Activated B cell treated with CpG ODN at 0.5 μM for 24 hours (primary cell): ENCODE data around the gene THOC6. TPM values are rescaled to one million over a fixed set of nuclear protein-coding genes. Genes with fewer than 3 reads are reported as not detected.

Experiments used
- ATAC-seq: fragments of 200-7000 bp; cut with Tn5 transposase; one replicate; pipeline ENCODE4 v1.10.0; 2021; ENCODE audit warnings: low read depth, mild to moderate bottlenecking, moderate library complexity
- CTCF ChIA-PET: fragments of 350-600 bp; sonication (Branson Sonifier 250); formaldehyde crosslinking; loops from one replicate; lab custom pipeline; 2021; ENCODE audit warnings: antibody characterized with exemption; lab: Charles Lee
- POLR2A ChIA-PET: fragments of 350-600 bp; sonication (Branson Sonifier 250); formaldehyde crosslinking; loops from one replicate; lab custom pipeline; 2021; ENCODE audit warnings: antibody characterized with exemption; lab: Charles Lee
- DNase-seq: peaks from one replicate; pipeline ENCODE4 v3.0.0; 2022
- H3K27ac Mint-ChIP-seq: one replicate; pipeline ENCODE4 v1.8.0; 2020; ENCODE audit warnings: mixed read lengths
- H3K27me3 Mint-ChIP-seq: one replicate; pipeline ENCODE4 v1.8.0; 2021; ENCODE audit warnings: mixed read lengths
- H3K36me3 Mint-ChIP-seq: one replicate; pipeline ENCODE4 v1.8.0; 2021; ENCODE audit warnings: low read depth, mixed read lengths
- H3K4me1 Mint-ChIP-seq: one replicate; pipeline ENCODE4 v1.8.0; 2021; ENCODE audit warnings: mixed read lengths
- H3K4me3 Mint-ChIP-seq: one replicate; pipeline ENCODE4 v1.8.0; 2020; ENCODE audit warnings: mild to moderate bottlenecking, mixed read lengths
- H3K9me3 Mint-ChIP-seq: one replicate; pipeline ENCODE4 v1.8.0; 2020; ENCODE audit warnings: mixed read lengths
- intact Hi-C: fragments of 100-400 bp; cut with micrococcal nuclease; formaldehyde crosslinking; loops from one replicate; pipeline ENCODE4 v1.15.1; 2024
- total RNA-seq: library from RNA; stranded (reverse); gene quantifications from 2 replicates; pipeline ENCODE4 v1.2.3, GENCODE V29; 2022
- TF ChIP-seq, protein P1 (sequence below): fragments of 200-600 bp; IDR thresholded peaks from one replicate; pipeline ENCODE4 v1.8.0; 2022; ENCODE audit warnings: antibody characterized with exemption, mild to moderate bottlenecking

Gene THOC6
- total RNA-seq, 1 donor from 2014 or later, result 45.8 TPM

DNA sequence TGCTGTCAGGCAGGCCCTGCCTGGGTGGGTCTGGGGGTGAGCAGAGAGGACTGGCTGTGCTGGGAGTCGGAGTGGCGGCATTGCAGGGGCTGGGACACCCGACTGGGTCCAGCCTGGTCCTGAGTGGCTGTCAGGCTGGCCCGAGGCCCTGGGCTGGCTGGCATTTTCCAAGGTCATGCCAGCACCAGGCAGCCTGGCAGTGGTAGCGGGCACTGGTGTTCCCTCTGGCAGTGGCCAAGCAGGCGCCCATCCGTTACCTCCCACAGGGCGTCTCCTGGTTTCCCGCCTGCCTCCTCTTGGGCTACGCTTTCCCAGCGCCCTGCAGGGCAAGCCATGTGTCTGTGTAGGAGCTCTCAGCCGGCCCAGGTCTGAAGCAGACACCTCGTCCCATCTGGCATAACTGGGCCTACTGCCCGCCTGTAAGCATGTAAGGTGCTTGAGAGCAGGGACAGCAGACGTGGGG, 37.9 kb upstream of the THOC6 start:
- Mint-ChIP-seq H3K36me3 (no peaks in the 10 kb centered on the region), H3K27me3 (peaks cover 3% of the 10 kb centered on the region), H3K27ac (no peak overlapping the region), H3K9me3 (no peaks in the 10 kb centered on the region), H3K4me1 (peaks cover 20% of the 10 kb centered on the region), H3K4me3 (no peak overlapping the region)
- ChIA-PET POLR2A (no interaction called here), CTCF (no interaction called here)
- TF ChIP-seq, protein P1, sequence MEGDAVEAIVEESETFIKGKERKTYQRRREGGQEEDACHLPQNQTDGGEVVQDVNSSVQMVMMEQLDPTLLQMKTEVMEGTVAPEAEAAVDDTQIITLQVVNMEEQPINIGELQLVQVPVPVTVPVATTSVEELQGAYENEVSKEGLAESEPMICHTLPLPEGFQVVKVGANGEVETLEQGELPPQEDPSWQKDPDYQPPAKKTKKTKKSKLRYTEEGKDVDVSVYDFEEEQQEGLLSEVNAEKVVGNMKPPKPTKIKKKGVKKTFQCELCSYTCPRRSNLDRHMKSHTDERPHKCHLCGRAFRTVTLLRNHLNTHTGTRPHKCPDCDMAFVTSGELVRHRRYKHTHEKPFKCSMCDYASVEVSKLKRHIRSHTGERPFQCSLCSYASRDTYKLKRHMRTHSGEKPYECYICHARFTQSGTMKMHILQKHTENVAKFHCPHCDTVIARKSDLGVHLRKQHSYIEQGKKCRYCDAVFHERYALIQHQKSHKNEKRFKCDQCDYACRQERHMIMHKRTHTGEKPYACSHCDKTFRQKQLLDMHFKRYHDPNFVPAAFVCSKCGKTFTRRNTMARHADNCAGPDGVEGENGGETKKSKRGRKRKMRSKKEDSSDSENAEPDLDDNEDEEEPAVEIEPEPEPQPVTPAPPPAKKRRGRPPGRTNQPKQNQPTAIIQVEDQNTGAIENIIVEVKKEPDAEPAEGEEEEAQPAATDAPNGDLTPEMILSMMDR, result no peak
- no peak for DNase-seq
- intact Hi-C loops, result no loop called here
- ATAC-seq, result no peak

DNA sequence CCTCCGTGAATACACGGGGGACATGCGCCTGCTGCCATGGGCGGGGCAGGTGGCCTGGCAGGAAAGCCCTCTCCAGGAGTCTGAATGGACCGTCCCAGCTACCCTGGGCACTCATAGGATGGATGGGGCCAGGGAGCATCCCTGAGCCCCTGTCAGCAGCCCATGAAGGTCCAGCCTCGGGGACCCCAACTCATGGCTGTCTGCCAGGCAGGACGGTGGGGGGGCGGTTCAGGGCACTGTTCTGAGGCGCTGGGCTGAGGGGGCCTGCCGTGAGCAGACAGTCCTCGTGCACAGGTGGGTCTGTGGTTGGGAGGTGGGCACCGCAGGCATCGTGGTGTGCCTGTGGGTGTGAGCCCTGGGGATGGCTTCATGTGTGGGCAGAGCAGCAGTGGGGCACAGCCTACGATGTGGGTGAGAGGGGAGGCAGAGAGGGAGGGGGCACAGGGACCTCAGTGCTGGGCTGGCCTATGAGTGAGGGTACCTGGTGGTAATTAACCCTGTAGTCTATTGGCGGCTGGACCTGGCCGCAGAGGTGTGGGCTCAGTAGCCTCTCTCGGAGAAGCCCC, 37.1 kb upstream of the THOC6 start:
- POLR2A ChIA-PET, result interaction anchor here (0.6 kb wide), 1 partner anchor 671 kb away, joined by 3 read pairs; no protein-coding TSS in a partner anchor
- no peak overlapping the region for H3K4me3 Mint-ChIP-seq
- H3K9me3 Mint-ChIP-seq, result no peaks in the 10 kb centered on the region
- no peak for DNase-seq
- H3K4me1 Mint-ChIP-seq, result peaks cover 15% of the 10 kb centered on the region
- TF ChIP-seq, protein P1, result no peak
- H3K36me3 Mint-ChIP-seq, result no peaks in the 10 kb centered on the region
- CTCF ChIA-PET, result no interaction called here
- intact Hi-C loops, result no loop called here
- peaks cover 3% of the 10 kb centered on the region for H3K27me3 Mint-ChIP-seq
- no peak overlapping the region for H3K27ac Mint-ChIP-seq
- no peak for ATAC-seq

DNA sequence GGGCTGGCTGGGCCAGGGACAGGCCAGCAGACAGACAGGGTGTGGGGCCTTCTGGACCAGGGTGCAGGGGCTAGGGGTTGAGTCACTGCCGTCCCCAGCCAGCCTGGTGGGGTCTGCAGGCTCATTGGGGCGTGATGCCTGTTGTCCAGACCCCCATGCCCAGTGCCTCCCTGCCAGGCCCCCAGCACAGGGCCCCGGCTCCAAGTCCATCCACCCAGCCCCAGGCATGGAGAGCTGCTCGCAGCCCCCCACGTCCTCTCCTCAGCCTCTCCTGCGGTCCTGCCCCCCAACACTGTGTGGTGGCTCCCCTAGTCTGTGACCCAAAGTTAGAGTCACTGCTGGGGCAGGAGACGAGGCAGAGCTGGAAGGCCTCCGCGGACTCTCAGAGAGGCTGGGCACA, 36.5 kb upstream of the THOC6 start:
- no peak overlapping the region for H3K4me3 Mint-ChIP-seq
- intact Hi-C loops, result no loop called here
- no peaks in the 10 kb centered on the region for H3K9me3 Mint-ChIP-seq
- CTCF ChIA-PET, result no interaction called here
- no peaks in the 10 kb centered on the region for H3K36me3 Mint-ChIP-seq
- peaks cover 3% of the 10 kb centered on the region for H3K27me3 Mint-ChIP-seq
- POLR2A ChIA-PET, result interaction anchor here (0.6 kb wide), 1 partner anchor 672 kb away, joined by 3 read pairs; no protein-coding TSS in a partner anchor
- peaks cover 13% of the 10 kb centered on the region for H3K4me1 Mint-ChIP-seq
- no peak overlapping the region for H3K27ac Mint-ChIP-seq
- ATAC-seq (no peak), DNase-seq (no peak)
- TF ChIP-seq, protein P1, result no peak

DNA sequence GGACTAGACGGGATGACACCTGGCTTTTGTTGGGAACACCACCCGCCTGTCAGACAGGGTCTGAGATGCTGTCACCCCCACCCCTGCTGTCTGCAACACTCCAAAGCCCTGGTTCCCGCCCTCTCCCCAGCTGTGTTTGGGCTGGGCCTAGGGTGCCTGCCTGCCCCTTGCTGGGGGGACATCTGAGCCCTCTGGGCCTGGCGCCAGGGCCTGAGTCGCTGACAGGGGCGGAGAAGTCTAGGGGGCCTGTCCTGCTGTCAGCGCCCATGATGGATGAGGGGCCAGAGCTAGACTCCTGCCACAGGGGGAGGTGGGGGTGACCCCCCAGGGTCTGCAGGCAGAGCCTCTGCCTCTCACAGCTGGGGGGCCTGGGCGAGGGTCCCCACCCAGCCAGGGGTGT, 36.0 kb upstream of the THOC6 start:
- Mint-ChIP-seq H3K27me3 (peaks cover 3% of the 10 kb centered on the region), H3K27ac (no peak overlapping the region), H3K4me1 (peaks cover 9% of the 10 kb centered on the region), H3K9me3 (no peaks in the 10 kb centered on the region), H3K36me3 (no peaks in the 10 kb centered on the region), H3K4me3 (no peak overlapping the region)
- no peak for ATAC-seq
- no peak for DNase-seq
- TF ChIP-seq, protein P1, result no peak
- POLR2A ChIA-PET, result no interaction called here
- CTCF ChIA-PET, result no interaction called here
- intact Hi-C loops, result no loop called here

DNA sequence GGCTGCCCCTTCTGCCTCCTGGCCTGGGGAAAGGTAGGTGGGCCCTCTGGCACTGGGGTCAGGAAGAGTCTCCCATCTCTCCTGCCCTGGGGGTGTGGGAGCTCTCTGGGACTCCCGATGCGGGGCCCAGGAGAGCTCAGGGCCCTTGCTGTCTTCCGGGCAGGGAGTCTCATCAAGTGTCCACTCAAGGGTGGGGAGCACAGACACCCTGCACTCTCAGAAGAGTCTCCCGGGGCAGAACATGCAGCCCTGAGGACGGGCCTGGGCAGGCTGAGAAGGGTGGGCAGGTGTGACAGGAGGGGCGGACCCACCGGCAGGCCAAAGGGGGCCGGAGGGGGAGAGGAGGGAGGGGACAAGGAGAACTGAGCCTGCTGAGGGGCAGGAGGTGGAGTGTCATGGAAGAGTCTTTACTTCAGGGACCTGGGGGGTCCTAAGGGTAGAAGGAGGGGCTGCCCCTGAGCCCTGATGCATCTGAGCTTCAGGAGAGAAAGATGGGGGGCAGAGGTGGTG, 35.2 kb upstream of the THOC6 start:
- no peak overlapping the region for H3K27ac Mint-ChIP-seq
- no peaks in the 10 kb centered on the region for H3K36me3 Mint-ChIP-seq
- H3K4me3 Mint-ChIP-seq, result no peak overlapping the region
- peaks cover 3% of the 10 kb centered on the region for H3K27me3 Mint-ChIP-seq
- DNase-seq (no peak), ATAC-seq (no peak)
- H3K9me3 Mint-ChIP-seq, result no peaks in the 10 kb centered on the region
- ChIA-PET CTCF (no interaction called here), POLR2A (no interaction called here)
- intact Hi-C loops, result no loop called here
- TF ChIP-seq, protein P1, result no peak
- H3K4me1 Mint-ChIP-seq, result peaks cover 6% of the 10 kb centered on the region
